Activated gamma-delta T cell (primary cell): ENCODE measurements around the gene GGT6.
"Not testable (repeated sequence)": the region's sequence is repeated elsewhere in the genome, so short reads cannot be mapped to it uniquely, and the experiment has no call there.

Source experiments
- DNase-seq: peaks from one replicate; lab custom pipeline; 2025; lab: John Stamatoyannopoulos, UW
- total RNA-seq, 2 donors: gene quantifications; one replicate each; lab custom pipeline; 2026; lab: John Stamatoyannopoulos, UW

Gene GGT6, protein sequence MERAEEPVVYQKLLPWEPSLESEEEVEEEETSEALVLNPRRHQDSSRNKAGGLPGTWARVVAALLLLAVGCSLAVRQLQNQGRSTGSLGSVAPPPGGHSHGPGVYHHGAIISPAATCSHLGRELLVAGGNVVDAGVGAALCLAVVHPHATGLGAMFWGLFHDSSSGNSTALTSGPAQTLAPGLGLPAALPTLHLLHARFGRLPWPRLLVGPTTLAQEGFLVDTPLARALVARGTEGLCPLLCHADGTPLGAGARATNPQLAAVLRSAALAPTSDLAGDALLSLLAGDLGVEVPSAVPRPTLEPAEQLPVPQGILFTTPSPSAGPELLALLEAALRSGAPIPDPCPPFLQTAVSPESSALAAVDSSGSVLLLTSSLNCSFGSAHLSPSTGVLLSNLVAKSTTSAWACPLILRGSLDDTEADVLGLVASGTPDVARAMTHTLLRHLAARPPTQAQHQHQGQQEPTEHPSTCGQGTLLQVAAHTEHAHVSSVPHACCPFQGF
- total RNA-seq = 0 to 0.04 reads per million in 2 donors

- DNase-seq = no peak
These were observed at the start of gene GGT6 for GRCh38 chr17:4560421-4560820. Gene GGT6 (minus strand): TSS chr17:4560577. CDS start chr17:4560521, 56 bp downstream.

GRCh38 chr17:4610162-4610561 is 49.8 kb upstream of the GGT6 start:
- DNase-seq = no peak

DNA sequence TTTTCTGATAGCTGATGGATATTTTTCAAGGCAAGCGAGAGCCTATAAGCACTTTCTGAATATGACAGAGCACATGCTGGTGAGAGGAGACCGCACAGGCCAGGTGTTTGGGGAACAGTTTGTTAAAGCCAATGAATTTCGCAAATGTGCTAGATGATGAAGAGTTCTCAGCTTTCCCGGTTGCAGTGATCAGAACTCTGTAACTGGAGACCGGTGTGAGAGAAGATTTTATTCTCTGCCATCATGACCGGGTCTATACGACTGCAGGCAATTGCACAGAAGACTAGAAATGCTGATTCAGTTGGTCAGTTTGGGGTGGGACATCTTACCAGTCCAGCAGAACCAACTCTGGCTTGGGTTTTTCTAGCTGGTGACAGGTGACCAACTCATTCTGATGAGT is 49.4 kb upstream of the GGT6 start:
- no peak for DNase-seq

- no peak for DNase-seq
These were observed 47.4 kb upstream of the GGT6 start for GRCh38 chr17:4607773-4608187.

- no peak for DNase-seq
These were observed 46.9 kb upstream of the GGT6 start for GRCh38 chr17:4607261-4607741.

GRCh38 chr17:4605826-4606225 is 45.4 kb upstream of the GGT6 start:
- DNase-seq = no peak

DNA sequence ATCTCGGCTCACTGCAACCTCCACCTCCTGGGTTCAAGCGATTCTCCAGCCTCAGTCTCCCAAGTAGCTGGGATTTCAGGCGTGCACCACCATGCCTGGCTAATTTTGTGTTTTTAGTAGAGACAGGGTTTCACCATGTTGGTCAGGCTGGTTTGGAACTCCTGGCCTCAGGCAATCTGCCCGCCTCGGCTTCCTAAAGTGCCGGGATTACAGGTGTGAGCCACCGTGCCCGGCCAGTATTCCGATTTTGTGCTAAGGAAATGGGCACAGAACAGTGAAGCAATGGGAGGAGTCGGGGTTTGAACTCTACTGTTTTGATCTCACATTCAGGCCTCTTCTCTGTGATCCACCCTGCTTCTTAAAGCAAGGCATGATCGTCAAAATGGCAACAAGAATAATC is 44.4 kb upstream of the GGT6 start:
- not testable (repeated sequence) for DNase-seq

DNA sequence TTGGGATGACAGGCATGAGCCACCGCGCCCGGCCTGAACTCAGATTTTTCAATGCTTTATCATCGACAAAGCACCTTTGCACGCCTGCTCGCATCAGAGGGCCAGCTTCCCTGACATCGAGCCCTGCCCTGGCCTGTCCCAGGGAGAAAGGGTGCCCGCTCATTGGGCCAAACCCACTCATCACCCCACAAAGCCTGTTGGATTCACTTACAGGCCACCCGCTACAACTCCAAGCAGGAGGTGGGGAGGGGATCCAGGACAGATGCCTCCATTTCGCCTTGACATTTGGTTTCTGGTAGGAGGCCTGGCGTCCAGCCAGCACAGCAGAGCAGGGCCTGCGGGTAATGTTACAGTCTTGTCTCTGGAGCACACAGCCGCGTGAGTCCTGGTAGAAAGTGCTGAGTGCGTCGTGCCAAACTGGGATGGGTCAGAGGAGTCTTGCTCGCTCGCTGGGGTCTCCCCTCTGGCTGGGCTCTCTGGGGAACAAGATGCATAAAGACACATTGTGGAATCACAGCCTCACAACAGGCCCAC is 43.8 kb upstream of the GGT6 start:
- DNase-seq = no peak

GRCh38 chr17:4602041-4602440 is 41.7 kb upstream of the GGT6 start:
- DNase-seq = no peak

DNA sequence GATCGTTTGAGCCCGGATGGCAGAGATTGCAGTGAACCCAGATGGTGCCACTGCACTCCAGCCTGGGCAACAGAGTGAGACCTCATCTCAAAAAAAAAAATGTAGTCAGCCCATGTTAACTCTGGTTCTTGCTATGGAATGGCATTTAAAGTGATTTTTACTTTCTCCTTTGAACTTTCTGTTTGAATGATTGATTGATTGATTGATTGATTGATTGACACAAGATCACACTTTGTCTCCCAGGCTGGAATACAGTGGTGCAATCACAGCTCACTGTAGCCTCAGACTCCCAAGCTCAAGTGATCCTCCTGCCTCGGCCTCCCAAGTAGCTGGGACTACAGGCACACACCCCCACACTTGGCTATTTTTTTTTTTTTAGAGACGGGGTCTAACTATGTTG is 40.9 kb upstream of the GGT6 start:
- DNase-seq = no peak

GRCh38 chr17:4600563-4600962 is 40.2 kb upstream of the GGT6 start:
- DNase-seq = no peak

DNA sequence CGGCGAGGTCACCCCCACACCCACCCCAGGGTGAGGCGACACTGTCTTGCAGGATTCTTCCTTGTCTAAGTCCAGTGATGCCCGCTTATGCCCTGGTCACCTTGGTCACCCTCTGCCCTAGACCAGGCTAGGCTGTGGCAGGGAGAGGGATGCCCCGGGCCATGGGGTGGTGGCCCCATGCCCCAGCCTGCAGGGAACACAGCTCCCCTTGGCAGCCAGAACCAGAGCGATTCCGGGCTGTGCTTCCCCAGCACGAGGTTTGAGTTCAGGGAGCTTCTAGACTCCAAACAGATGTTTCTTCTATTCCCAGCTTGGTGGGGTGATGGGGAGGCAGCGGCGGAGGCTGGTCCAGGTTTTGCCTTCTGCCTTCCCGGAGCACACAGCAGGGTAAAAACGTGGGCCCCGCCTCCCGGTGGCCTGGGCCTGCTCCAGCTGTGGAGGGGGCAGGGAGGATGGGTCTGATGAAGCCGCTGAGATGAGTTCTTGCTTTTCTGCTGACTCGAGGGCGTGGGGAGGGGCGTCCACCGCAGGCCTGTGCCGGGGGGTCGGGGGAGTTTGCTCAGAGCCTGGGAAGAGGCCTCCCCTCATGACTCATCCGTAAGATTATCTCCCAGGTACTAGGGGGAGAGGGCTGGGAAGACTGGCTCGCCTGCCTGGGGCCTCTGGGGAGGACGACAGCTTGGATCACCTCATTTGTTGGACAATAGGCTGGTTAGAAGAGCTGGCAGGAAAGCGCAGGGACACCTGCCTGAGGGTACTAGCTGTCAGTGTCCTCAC is 39.3 kb upstream of the GGT6 start:
- DNase-seq = no peak

- DNase-seq = no peak
These were observed 38.6 kb upstream of the GGT6 start for GRCh38 chr17:4598776-4599504.

DNA sequence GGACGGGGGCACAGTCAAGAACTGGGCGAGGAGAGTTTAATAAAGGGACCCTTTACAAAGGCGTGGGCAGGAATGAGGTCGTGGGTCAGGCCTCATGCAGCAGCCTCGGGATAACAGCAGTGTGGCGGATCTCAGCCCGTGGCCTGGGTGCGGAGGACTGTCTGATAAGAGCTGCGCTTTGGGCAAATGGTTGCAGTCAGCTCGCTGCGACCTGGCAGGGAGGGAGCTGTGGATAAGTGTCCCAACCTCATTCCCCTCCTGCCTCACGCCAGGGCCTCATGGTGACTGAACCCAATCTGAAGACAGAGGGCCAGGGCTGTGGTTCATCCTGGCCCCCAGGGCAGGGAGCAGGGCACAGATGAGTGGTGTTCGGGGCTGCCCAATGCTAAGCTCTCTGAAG is 37.6 kb upstream of the GGT6 start:
- no peak for DNase-seq

DNA sequence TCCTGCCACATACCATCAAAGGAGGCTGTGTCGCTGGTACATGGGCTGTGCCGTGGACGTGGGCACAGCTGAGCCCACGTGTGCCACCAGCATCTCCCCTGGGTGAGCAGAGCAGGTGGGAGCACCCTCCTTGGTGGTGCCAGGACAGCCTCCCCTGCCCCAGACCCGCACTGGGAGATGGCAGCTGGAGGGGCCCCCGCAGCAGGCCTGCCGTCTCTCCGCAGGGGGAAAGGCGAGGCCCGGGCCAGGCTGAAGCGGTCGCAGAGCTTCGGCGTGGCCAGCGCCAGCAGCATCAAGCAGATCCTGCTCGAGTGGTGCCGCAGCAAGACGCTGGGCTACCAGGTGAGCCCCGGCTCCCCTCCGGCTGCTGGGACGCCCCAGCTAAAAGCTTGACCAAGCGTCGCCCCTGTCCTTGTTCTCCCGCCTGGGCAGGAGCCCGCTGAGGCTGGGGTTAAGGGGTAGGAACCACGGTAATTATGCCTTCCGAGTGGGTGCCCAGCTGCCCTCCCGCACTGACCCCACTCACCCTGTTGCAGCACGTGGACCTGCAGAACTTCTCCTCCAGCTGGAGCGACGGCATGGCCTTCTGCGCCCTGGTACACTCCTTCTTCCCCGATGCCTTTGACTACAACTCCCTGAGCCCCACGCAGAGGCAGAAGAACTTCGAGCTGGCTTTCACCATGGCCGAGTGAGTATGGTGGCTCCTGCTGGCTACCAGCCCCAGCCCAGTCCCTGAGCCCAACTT is 36.4 kb upstream of the GGT6 start:
- no peak for DNase-seq

DNA sequence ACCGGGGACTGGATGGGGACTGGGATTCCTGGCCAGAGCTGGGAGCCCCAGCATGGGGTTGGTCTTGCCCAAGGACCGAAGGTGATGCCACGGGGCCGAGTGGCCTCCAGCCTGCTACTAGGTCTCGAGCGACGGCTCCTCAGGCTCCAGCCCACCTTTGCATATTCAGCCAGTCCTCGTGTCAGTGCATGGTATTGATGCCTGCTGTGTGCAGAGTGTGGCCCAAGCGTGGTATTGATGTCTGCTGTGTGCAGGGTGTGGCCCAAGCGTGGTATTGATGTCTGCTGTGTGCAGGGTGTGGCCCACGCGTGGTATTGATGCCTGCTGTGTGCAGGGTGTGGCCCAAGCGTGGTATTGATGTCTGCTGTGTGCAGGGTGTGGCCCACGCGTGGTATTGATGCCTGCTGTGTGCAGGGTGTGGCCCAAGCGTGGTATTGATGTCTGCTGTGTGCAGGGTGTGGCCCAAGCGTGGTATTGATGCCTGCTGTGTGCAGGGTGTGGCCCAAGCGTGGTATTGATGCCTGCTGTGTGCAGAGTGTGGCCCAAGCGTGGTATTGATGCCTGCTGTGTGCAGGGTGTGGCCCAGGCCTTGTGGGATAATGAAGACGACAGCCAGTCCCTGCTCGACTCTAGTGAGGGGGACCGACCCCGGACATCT is 35.4 kb upstream of the GGT6 start:
- not testable (repeated sequence) for DNase-seq

DNA sequence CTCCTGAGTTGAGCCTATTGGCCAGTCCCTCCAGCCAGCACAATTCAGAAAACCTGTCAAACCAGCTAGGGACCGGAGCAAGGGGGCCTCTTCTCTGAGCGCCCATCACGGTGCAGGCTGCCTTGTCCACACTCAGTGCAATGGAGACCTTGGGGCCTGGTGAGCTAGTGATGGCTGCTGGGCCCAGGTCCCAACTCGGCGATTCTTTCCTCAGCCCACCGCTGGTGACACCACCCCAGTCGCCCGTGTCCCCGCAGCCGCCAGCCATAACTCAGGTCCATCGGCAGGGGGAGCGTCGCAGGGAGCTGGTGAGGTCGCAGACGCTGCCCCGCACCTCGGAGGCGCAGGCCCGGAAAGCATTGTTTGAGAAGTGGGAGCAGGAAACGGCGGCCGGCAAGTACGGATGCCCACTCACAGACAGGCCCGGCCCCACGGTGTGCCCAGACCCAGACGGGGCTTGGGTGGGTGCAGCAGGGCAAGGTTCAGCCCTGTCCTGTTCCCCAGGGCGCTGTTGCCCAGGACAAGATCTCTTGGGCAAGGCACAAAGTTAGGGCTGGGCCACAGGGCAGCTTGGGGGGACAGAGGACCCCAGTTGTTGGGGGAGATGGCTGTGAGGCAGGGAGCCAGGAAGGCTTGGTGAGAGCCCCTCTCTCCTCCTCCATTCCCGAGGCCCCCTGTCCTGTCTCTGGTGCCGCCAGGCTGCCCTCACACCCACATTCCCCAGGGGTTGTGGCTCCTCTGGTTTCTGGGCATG is 34.7 kb upstream of the GGT6 start:
- DNase-seq = no peak

GRCh38 chr17:4594406-4594805 is 34.0 kb upstream of the GGT6 start:
- no peak for DNase-seq

DNA sequence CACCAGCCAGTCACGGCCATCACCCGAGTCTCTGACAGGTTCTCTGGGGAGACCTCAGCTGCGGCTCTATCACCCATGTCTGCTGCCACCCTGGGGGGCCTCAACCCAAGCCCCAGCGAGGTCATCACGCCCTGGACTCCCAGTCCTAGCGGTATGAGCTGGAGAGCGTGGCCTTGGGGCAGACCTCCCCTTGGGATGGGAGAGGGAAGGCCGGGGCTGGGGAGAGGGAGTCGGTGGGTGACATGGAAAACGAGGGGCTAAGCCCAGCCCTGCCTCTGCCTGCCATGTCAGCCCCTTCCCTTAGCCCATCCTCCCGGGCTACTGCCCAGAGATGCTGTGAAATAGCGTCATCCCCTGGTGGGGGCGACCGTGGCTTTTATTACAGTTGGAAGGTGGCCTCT is 32.6 kb upstream of the GGT6 start:
- DNase-seq = no peak
